B cell (primary cell): ENCODE data around the gene SLC6A12.

Source experiments
- CTCF ChIP-seq: fragments of 200-600 bp; IDR thresholded peaks from one replicate; pipeline ENCODE4 v1.8.0; 2022; ENCODE audit warnings: antibody characterized with exemption, mild to moderate bottlenecking
- EZH2 ChIP-seq: IDR thresholded peaks from 2 replicates; pipeline ENCODE4 v1.6.1; 2012; ENCODE audit warnings: borderline replicate concordance, low read depth, mild to moderate bottlenecking, moderate library complexity, low read length; ENCODE audit not compliant: insufficient read depth, poor library complexity, severe bottlenecking

- TF ChIP-seq CTCF: no peak
- no peak for TF ChIP-seq EZH2
Measured at GRCh38 chr12:193261-193660, 20.7 kb downstream of the SLC6A12 start.
